ENCODE measurements around the gene TSEN2. TPM values are rescaled to one million over a fixed set of nuclear protein-coding genes. Genes with fewer than 3 reads are reported as not detected.

Gene TSEN2
- polyA plus RNA-seq, 1 donor (not counting 4 experiments of a cell fraction or from before 2014, with no cell fraction given) = 23.8 TPM

GRCh38 chr3:12445523-12446240, 38.6 kb upstream of the TSEN2 start:
- H3K4me3 ChIP-seq (ENCODE audit: control insufficient read depth in 2 of 3, extremely low read depth in 1 of 3, insufficient read depth in 2 of 3, low read depth in 1 of 3, low read length in 3 of 3) = no peak overlapping the region
- H3K79me2 ChIP-seq (ENCODE audit: control insufficient read depth, insufficient read depth, low read length) = no peaks in the 10 kb centered on the region
- H3K27ac ChIP-seq (ENCODE audit: control insufficient read depth, insufficient read depth, low read length) = no peak overlapping the region
- no peak overlapping the region for H3K4me2 ChIP-seq (ENCODE audit: control insufficient read depth, extremely low read depth, insufficient read depth, low read depth, low read length)
- no peaks in the 10 kb centered on the region for H4K20me1 ChIP-seq (ENCODE audit: control insufficient read depth, extremely low read depth, insufficient read depth, low read length)
- no peaks in the 10 kb centered on the region for H3K9me3 ChIP-seq (ENCODE audit: control insufficient read depth, low read depth, low read length)
- H3K9ac ChIP-seq (ENCODE audit: control insufficient read depth, extremely low read depth, insufficient read depth, low read length) = no peak overlapping the region
- H2AFZ ChIP-seq (ENCODE audit: control insufficient read depth, low read length) = no peak overlapping the region
- H3K36me3 ChIP-seq (ENCODE audit: control insufficient read depth in 2 of 2, extremely low read depth in 1 of 2, insufficient read depth in 2 of 2, low read length in 2 of 2) = no peaks in the 10 kb centered on the region
- FAIRE-seq (no peak), DNase-seq (ENCODE audit: low read depth, low spot score) (no peak)
- H3K4me1 ChIP-seq (ENCODE audit: control insufficient read depth, extremely low read depth, insufficient read depth, low read length) = peaks cover 7% of the 10 kb centered on the region
- H3K27me3 ChIP-seq (ENCODE audit: control insufficient read depth, extremely low read depth, insufficient read depth, low read length) = peaks cover 26% of the 10 kb centered on the region
- no peaks in the 10 kb centered on the region for H3K9me1 ChIP-seq (ENCODE audit: control insufficient read depth, extremely low read depth, insufficient read depth, low read length)
- TF ChIP-seq EZH2 (IDR thresholded peaks at IDR 0.05; ENCODE audit: low read length) = no peak
- no peak for TF ChIP-seq CTCF (optimal IDR thresholded peaks at IDR 0.05 in 1 of 3, IDR thresholded peaks at IDR 0.05 in 1 of 3, conservative IDR thresholded peaks at IDR 0.05 in 1 of 3; ENCODE audit: extremely low read depth in 1 of 3, insufficient read depth in 2 of 3, low read length in 3 of 3)
- dilution Hi-C loops (cut with MboI; ENCODE audit: extremely low pct_ligation_motif_present, low sequenced_read_pairs) = no loop called here

DNA sequence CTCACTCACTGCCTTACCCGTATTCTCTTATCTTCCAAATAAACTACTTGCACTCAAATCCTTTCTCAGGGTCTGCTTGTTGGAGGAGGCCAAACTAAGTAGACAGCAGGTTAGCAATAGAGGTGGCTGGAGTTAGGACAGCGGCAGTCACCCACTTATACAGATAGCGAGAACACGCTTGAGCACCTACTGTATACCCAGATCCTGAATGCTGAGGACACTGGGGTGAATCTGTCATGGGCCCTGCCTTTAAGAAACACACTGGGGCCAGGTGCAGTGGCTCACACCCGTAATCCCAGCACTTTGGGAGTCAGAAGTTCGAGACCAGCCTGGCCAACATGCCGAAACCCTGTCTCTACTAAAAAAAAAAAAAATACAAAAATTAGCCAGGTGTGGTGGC, 38.0 kb upstream of the TSEN2 start:
- H3K4me2 ChIP-seq (ENCODE audit: control insufficient read depth, extremely low read depth, insufficient read depth, low read depth, low read length) = no peak overlapping the region
- TF ChIP-seq EZH2 (IDR thresholded peaks at IDR 0.05; ENCODE audit: low read length) = no peak
- no peak for TF ChIP-seq CTCF (optimal IDR thresholded peaks at IDR 0.05 in 1 of 3, IDR thresholded peaks at IDR 0.05 in 1 of 3, conservative IDR thresholded peaks at IDR 0.05 in 1 of 3; ENCODE audit: extremely low read depth in 1 of 3, insufficient read depth in 2 of 3, low read length in 3 of 3)
- FAIRE-seq (no peak), DNase-seq (ENCODE audit: low read depth, low spot score) (no peak)
- no peak overlapping the region for H3K4me3 ChIP-seq (ENCODE audit: control insufficient read depth in 2 of 3, extremely low read depth in 1 of 3, insufficient read depth in 2 of 3, low read depth in 1 of 3, low read length in 3 of 3)
- no peak overlapping the region for H3K27ac ChIP-seq (ENCODE audit: control insufficient read depth, insufficient read depth, low read length)
- no peaks in the 10 kb centered on the region for H3K36me3 ChIP-seq (ENCODE audit: control insufficient read depth in 2 of 2, extremely low read depth in 1 of 2, insufficient read depth in 2 of 2, low read length in 2 of 2)
- no peaks in the 10 kb centered on the region for H3K9me3 ChIP-seq (ENCODE audit: control insufficient read depth, low read depth, low read length)
- dilution Hi-C loops (cut with MboI; ENCODE audit: extremely low pct_ligation_motif_present, low sequenced_read_pairs) = no loop called here
- H3K9ac ChIP-seq (ENCODE audit: control insufficient read depth, extremely low read depth, insufficient read depth, low read length) = no peak overlapping the region
- H3K27me3 ChIP-seq (ENCODE audit: control insufficient read depth, extremely low read depth, insufficient read depth, low read length) = peaks cover 21% of the 10 kb centered on the region
- H2AFZ ChIP-seq (ENCODE audit: control insufficient read depth, low read length) = no peak overlapping the region
- H3K4me1 ChIP-seq (ENCODE audit: control insufficient read depth, extremely low read depth, insufficient read depth, low read length) = peaks cover 7% of the 10 kb centered on the region
- no peaks in the 10 kb centered on the region for H4K20me1 ChIP-seq (ENCODE audit: control insufficient read depth, extremely low read depth, insufficient read depth, low read length)
- no peaks in the 10 kb centered on the region for H3K9me1 ChIP-seq (ENCODE audit: control insufficient read depth, extremely low read depth, insufficient read depth, low read length)
- H3K79me2 ChIP-seq (ENCODE audit: control insufficient read depth, insufficient read depth, low read length) = no peaks in the 10 kb centered on the region

Measured in keratinocyte (primary cell).